HG03571 (cell line): ENCODE data around the gene NEO1.
"Not testable (repeated sequence)": the region's sequence is repeated elsewhere in the genome, so short reads cannot be mapped to it uniquely, and the experiment has no call there.

Experiments
- ATAC-seq: cut with Tn5 transposase; IDR thresholded peaks from one replicate; pipeline ENCODE4 v1.9.1; 2021; ENCODE audit not compliant: unreplicated experiment

The NEO1 gene

DNA sequence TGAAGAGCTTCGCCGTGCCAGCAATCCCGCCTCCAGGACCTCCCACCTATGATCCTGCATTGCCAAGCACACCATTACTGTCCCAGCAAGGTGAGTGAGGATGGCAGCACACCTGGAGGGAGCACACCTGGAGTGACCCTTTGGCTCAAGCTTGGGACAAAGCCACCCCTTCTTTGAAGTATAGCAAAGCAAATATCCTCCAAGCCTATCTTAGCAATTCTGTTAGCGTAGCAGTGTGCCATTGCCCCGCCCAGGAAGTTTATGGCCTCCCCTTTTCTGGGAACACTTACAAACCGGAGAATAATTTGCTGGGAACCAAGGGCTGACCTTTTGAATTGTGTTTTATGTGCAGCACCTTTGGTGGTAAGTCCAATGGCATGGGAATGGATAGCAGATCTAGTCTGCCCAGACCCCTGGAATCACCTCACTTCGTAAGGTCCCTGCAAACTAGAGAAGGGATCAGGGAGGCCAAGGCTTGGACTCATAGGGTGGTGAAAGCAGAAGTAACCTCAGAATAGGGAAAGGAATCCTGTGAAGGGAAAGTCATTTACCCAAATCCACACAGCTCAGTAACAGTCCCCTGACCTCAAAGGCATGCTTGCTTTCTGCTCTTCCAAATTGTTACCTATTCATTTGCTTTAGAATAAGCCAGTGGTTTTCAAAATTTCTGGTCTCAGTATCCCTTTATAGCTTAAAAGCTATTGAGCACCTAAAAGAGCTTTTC is 246.4 kb downstream of the NEO1 start:
- no peak for ATAC-seq

GRCh38 chr15:73300286-73300685 is 248.0 kb downstream of the NEO1 start:
- not testable (repeated sequence) for ATAC-seq

DNA sequence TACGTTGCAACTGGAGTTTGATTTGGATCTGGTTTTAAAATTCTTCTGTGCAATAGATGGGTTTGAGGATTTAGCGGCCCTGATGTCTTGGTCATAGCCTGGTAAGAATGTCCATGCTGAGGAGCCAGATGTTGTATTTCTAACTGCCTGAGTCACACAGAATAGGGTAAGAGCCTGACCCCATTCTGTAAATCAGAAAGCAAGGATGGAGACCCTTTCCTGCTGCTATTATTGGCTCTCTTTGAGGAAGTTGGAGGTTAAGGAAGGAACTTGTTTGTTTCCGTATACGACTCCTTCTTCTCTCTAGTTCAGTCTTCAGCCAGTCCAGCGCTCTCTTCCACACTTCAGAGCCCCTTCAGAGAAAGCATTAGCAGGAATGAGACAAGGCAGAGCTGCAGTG is 251.4 kb downstream of the NEO1 start:
- no peak for ATAC-seq

- ATAC-seq, result no peak
These were observed 253.3 kb downstream of the NEO1 start for GRCh38 chr15:73305331-73306211.

- no peak for ATAC-seq
These were observed 256.0 kb downstream of the NEO1 start for GRCh38 chr15:73308305-73308704.

GRCh38 chr15:73313861-73314260 is 261.6 kb downstream of the NEO1 start:
- no peak for ATAC-seq

DNA sequence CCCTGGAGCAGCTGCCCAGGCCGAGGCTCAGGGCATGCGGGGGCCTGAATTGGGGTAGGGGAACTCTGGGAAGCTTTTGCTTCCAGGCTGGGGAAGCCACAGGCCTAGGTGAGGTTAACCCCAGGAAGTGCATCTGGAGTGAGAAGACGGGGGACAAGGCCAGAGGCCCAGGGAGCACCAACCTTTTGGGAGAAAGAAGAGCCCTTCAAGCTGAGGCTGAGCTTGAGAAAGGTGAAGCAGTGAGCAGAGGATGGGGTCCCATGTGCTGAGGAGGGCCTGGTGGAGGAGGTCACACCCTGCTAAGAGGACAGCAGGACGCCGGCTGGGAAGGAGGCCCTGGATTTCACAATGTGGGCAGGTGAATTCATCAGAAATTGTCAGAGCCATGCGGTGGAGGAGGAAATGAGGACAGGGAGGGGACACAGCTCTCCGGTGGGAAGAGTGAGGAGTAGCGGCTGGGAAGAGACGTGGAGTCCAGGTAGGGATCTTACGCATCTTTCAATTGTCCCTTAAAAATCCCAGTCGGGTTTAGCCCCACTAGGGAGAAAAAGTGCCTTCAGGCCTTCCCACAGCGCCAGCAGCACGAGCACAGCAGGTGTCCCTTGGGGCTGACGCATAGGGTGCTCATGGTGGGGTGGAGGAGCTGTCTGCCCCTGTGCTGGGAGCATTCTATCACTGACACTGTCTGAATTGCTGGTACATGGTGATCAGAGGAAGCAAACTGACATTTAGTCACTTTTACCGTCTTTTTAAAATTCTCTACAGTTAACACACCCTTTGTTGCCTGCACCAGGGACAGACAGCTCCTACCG is 265.6 kb downstream of the NEO1 start:
- no peak for ATAC-seq

DNA sequence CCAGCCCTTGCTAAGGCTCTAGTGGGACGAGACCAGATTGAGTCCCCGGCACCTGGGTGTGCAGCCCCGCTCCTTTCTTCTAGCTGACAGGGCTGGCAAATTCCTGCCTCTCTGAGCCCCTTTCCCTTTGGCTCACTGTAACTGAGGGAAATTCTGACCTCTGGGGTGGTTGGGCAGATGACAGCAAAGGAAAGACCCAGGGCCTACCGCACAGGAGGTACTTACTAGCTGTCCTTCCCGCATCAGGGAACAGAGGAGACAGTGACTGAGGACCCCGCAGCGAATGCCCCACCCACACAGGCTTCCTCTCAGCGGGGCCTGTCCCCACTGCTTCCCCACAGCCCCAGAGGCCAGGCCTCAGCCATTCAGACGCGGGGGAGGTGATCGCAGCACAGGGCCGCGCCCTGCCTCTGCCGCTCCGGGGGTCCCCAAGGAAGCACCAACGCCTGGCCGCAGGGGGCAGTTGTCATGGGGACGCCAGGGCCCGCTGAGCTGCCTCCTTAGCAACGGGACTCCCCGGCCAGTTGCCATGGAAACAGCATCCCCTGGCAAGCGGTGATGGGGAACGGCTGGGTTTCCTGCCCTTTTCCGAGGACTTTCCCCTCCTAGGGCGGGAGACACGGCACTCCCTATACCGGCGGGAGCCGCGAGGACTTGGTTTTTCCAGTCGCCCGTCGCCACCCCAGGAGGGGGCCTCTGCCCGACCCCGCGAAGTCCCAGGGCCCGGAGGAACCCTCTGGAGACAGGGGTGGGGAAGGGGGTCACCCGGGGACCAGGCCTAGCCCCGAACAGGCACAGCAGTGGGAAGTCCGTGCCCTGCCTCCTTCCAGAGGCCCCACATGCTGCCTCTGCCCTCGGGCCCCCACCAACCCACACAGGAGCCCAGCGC is 266.4 kb downstream of the NEO1 start:
- ATAC-seq, result no peak

- no peak for ATAC-seq
These were observed 267.4 kb downstream of the NEO1 start for GRCh38 chr15:73319460-73320245.

DNA sequence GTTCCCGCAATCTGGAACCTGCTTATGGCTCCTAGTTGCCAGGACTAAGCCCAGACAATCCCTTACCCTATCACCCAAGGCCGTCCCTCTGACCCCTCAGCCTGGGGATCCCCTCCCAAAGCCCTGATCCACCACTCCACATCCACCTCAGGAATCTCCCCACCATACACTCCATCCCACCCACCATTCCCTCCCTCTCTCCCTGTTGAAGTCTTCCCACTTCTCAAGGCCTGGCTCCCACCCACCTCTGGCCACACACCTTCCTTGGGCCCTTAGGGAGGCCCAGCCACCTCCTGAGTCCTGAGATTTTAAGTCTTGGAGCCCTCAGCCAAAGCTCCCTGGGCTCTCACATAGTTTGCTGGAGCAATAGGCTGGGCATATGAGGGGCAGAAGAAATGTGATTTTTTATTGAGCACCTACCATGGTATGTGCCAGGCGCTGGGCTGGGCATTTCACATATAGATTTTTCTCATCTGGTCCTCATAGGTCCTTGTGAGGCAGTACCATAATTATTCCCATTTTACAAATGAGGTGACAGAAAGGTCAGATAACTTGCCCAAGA is 268.4 kb downstream of the NEO1 start:
- ATAC-seq, result no peak

GRCh38 chr15:73321496-73322450 is 269.5 kb downstream of the NEO1 start:
- ATAC-seq, result no peak

DNA sequence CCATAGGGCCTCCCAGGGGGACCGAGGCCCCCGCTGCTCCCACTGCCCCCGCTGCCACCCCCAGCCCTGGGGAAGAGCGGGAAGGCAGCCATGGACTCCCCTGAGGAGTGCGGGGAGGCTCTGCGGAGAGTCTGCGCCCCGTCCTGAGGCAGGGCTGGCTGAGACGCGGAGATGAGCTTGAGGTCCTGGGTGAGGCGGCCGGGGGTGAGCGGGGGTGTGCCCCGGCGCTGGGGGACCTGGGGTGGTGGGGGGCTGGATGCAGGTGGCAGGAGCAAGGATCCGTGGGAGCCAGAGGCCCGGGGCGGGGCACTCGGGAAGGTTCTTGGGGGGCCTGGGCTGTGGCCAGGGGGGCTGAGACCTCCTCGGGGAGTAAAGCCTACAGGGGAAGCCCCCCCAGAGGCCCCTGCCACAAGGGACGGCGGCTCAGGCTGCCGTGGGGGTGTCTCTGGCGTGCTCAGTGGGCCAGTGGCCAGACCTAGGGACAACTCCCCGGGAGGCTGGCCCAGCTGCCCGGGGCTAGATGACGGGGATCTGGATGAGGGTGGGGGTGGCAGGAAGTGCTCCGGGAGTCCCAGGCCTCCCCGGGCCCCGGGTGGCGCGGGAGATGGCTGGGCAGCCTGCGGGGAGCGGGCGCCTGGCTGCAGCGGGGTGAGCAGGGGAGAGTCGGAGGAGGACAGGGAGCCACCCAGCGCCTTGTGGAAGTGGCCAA is 270.6 kb downstream of the NEO1 start:
- ATAC-seq, result no peak

GRCh38 chr15:73323374-73323955 is 271.2 kb downstream of the NEO1 start:
- ATAC-seq, result no peak

DNA sequence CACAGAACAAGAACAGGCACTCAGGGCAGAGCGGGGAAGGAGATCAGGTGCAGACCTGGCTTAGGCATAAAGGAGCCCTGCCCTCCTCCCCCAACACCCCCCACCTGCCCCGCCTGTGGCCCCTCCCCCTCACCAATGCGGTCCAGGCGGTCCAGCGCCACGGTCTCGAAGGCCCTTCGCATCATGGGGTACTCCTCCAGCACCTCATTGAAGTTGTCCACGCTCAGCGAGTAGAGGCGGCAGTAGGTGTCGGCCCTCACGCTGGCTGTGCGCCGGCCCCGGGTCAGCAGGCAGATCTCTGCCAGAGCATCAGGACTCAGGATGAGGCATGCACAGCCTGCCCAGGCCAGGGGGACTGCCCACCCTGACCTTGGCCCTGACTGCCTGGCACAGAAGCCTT is 271.7 kb downstream of the NEO1 start:
- no peak for ATAC-seq

- no peak for ATAC-seq
These were observed 272.4 kb downstream of the NEO1 start for GRCh38 chr15:73324496-73325170.

GRCh38 chr15:73325191-73325861 is 273.1 kb downstream of the NEO1 start:
- no peak for ATAC-seq
